NCI-H1092 (cell line): Measurements from ENCODE around the gene LIN7B.

Source experiments
- DNase-seq: peaks from one replicate; lab custom pipeline; 2025; lab: John Stamatoyannopoulos, UW

LIN7B gene

DNA sequence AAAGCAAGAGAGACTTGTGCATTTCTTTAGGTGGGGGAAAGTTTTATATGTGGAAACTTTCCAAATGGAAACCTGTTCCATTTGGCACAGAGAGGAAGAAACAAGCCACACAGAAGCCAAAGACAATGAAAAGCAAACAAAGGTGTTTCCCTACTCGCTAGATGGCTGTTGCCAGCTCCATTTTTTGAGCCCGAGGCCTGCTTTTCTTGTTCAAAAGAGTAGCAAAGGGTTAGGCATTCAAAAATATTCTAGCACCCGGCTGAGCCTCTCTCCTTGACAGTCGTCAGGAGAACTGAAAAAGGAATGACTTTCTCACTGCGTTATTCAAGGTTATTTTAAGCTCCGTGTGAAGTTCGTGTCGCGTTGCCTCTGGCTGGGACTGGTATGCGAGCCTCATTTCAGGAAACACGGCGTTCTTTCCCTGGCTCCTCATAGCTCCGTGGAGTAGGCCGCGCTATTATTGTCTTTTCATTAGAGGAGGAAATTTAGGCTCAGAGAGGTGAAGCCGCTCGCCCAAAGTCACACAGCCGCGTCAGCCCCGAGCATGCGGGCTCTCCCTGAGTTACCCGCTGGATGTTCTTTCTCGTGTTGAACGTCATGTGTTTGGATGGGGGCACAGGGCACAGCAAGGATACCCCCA, 51.1 kb downstream of the LIN7B start:
- DNase-seq: no peak

DNA sequence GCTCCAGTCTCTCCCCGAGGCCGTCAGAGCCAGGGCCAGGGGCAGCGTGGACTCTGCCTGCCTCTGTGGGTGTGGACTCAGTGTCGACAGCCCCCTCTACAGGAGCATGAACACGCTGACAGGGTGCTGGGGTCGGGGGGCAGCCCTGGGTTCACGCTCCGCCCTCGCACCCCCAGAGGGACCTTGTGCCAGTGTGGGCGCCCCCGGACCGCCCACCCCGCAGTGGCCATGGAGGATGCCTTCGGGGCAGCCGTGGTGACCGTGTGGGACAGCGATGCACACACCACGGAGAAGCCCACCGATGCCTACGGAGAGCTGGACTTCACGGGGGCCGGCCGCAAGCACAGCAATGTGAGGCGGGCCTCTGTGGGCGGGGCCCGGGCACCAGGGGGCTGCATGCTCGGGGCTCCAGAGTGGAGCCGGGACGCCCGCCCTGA, 51.7 kb downstream of the LIN7B start:
- DNase-seq: no peak

DNA sequence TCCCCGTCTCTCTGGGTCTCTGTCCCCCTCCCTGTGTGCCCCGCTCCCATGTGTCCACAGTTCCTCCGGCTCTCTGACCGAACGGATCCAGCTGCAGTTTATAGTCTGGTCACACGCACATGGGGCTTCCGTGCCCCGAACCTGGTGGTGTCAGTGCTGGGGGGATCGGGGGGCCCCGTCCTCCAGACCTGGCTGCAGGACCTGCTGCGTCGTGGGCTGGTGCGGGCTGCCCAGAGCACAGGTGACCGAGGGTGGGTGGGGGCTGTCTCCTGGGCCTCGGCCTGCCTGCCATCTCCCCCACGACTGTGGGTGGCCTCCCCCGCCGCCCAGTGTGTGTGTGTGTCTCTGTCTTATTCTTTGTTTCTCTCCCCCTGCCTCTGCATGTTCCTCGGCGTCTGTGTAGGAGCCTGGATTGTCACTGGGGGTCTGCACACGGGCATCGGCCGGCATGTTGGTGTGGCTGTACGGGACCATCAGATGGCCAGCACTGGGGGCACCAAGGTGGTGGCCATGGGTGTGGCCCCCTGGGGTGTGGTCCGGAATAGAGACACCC, 53.8 kb downstream of the LIN7B start:
- DNase-seq: no peak
